HG03095 (cell line): ENCODE results near the gene S1PR1.
A peak's percentile ranks its signal among the peaks of the same experiment; 100 is the strongest.

ENCODE experiments used
- ATAC-seq: cut with Tn5 transposase; IDR thresholded peaks from one replicate; pipeline ENCODE4 v1.9.1; 2021; ENCODE audit warnings: moderate library complexity; ENCODE audit not compliant: unreplicated experiment

S1PR1 gene

GRCh38 chr1:101245246-101245927 is 8.6 kb downstream of the S1PR1 start:
- no peak for ATAC-seq

GRCh38 chr1:101247404-101248287 is 10.8 kb downstream of the S1PR1 start:
- ATAC-seq, result peak; percentile 97

GRCh38 chr1:101250222-101250621 is 13.4 kb downstream of the S1PR1 start:
- ATAC-seq, result no peak

GRCh38 chr1:101250656-101251272 is 13.9 kb downstream of the S1PR1 start:
- no peak for ATAC-seq

GRCh38 chr1:101251504-101251903 is 14.7 kb downstream of the S1PR1 start:
- no peak for ATAC-seq

DNA sequence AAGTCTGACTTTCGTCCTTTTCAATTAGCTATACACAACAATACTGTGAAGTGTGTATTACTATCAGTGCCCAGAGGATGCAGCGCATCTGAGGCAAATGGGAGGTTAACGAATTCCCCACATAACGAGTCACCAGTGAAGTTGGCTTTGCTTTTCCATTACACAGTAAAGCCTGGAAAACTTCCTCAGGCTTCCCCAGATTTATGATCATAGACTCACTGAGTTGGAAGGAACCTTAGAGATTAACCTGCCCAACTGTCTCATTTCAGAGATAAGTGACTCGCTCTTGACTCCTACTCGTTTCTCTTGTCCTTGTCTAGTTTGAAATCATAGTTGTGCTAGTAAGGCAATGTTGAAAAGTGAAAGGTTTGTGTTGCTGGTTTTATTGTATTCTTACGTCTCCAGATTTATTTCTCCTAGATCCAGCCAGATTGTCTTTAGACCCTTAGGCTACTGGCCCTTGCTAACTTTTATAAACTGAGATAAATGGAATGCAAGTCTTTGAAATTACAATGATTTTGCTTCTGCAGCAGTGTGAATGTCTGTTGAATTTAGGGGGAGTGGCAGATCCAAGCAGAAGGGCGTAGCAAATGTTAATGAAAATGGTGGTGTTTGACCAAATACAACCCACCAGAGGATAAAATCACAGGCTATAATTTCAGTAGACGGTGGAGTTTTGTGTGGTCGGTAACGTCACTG is 17.3 kb downstream of the S1PR1 start:
- no peak for ATAC-seq

DNA sequence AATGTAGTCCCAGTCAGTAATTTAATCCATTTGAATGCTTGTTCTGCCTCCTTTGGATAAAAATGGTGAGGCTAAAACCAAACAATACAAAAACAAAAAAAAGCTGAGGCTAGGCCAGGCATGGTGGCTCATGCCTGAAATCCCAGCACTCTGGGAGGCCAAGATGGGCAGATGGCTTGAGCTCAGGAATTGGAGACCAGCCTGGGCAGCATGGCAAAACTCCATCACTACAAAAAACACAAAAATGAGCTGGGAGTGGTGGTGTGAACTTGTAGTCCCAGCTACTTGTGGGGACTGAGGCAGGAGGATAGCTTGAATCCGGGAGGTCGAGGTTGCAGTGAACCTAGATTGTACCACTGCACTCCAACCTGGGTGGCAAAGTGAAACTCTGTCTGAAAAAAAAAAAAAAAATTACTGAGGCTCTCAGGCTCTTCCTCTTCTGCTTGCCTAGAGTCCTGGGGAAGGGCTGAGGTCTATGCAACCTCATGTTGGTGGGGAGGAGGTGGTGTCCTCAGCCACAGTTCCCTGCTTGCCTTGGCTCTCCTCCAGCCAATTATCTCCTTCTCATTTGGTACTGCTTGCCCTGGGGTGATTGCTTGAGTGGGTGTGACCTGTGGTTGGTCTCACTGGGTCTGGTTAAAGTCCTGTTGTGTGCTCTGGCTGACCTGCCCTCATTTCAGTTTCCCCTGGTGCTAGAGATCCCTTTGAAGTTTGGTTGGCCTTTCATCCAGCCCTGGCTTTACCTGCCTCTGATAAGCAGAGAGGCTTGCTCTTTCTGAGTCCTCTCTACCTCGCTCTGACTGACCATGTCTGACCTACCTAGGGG is 20.9 kb downstream of the S1PR1 start:
- ATAC-seq, result peak; percentile 54

- ATAC-seq, result no peak
Measured at GRCh38 chr1:101259744-101260148, 22.9 kb downstream of the S1PR1 start.

DNA sequence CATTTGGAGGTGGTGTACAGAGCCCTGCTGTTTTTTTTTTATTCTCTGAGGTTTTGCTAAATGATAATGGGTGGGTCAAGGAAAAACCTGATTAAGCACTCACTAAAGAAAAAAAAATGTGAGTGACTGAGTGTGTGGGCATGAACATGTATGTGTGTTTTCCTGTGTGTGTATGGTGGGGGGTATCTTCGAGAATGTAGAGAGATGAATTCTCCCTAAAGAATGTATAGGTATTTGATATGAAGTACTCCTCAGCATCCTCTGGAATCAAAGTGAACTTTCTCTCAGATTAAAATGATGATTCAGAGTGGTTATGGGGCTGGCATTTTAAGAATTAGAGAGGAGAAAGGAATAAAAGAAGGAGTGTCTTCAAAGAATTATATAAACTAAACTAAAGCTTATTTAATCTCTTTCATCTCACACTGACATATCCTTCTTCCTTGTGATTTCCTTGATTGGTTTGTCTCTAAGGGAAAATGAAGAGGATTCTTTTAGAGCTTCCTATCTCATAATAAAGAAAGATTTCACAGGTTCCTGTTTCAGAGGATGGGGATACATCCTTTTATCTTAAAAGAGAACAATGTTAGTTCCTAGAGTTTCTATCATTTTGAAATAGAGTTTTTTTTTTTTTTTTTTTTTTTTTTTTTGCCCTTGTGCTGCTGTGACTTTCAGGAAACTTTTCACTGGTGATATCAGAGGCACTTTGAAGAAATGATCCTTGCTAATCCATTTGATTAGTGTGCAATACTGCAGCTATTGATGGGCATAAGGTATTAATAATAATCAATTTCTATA is 23.9 kb downstream of the S1PR1 start:
- no peak for ATAC-seq

DNA sequence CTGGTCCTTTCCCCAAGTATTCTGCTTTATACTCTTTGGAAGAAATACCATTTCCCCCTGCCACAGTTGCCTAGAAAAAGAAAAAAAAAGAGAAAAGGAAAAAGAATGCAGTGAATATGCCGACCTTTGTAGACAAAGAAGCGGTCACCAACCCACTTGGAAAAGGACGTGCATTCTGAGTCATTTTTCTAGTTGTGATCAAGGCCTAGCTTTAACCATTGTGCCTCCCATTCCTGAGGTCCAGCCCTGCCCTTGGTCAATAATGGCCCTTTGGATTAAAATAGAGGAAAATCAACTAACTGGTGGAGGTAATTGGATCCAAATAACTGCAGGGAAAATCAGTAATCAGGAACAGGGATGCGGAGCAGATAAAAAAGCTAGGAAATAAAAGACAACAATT is 24.8 kb downstream of the S1PR1 start:
- ATAC-seq, result no peak

GRCh38 chr1:101262060-101262459 is 25.2 kb downstream of the S1PR1 start:
- ATAC-seq, result no peak

GRCh38 chr1:101262630-101263348 is 26.0 kb downstream of the S1PR1 start:
- no peak for ATAC-seq

DNA sequence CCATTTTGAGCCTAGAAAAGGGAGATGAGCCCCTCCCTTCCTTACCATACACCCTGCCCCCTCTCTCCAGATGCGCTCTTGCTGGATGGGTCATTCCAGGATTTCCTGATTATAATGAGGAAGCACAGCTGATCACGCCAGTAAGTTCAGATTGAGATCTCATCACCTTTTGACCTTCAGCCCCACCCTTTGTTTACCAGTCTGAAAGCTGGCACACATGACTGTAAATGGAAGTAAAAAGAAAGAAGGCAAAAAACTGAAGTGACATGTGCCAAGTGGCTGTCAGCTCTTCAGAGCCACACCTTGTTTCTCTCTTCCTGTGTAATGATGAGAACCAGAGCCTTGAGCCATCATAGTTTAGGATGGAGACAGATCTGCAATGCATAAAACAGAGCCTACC is 27.9 kb downstream of the S1PR1 start:
- no peak for ATAC-seq

DNA sequence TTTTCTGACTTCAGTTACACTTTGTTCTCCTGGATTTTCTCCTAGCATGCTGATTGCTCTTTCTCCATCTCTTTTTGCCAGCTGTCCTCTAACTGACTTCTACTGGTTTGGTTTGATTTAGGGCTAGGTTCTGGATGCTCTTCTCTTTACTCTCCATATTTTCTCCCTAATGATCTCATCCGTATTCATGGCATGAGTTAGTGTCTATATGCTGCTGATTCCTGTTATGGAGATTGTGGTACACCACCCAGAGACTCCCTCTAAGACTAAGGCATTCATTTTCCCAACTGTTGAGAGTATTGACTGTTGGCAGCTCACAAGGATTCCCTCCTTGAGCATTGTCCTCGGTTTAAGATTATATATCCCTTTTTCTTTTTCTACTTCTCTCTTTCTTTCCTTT is 28.9 kb downstream of the S1PR1 start:
- no peak for ATAC-seq

DNA sequence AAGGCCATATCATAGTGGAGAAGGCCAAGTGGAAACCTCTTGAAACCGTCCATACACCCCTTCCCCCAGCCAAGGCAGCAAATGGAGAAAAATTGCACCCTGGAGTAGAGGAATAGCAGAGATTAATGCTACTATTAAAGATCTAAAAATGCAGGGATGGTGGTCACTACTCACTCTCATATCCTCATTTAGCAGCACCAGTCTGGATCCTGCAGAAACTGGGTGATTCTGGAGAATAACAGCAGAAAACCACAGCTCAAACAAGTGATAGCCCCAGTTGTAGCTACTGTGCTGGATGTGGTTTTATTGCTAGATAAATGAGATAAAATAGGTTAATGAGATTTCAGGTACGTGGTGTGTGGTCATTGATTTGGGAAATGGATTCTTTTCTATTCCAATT is 30.3 kb downstream of the S1PR1 start:
- ATAC-seq, result no peak

DNA sequence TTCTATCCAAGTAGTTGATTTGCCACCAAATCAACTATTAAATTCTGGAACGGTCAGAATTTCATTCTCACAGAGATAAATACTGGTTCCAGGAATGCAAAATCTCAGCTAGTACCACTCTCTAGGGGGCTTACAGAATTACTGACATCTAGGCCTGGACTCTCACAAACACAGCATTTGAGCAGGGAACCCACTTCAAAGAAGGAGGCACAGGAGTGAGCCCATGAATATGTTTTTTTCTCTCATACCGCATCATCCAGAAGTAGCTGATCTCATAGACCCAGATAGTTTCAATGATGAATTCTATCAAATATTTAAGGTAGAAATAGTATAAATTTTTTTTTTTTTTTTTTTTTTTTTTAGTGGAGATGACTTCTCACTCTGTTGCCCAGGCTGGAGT is 32.1 kb downstream of the S1PR1 start:
- ATAC-seq, result no peak

DNA sequence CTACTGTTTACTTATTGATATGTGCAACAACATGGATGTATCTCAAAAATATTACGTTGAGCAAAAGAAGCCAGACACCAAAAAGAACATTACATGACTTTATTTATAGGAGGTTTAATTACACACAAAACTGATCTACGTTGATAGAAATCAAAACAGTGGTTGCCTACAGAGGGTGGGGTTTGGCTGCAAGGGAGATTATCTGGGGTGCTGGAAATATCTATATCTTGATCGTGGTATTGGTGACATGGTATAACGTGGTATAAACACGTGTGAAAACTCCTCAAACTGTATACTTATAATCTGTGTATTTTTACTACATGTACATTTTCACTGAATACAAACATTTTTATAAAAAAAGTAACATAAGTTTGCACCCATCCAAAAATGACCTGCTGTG is 38.9 kb downstream of the S1PR1 start:
- no peak for ATAC-seq

GRCh38 chr1:101276818-101277217 is 40.0 kb downstream of the S1PR1 start:
- no peak for ATAC-seq

GRCh38 chr1:101278238-101278637 is 41.4 kb downstream of the S1PR1 start:
- ATAC-seq, result no peak
